GM18520 (cell line): ENCODE measurements around the gene NPL.

Experiments
- ATAC-seq: cut with Tn5 transposase; IDR thresholded peaks from one replicate; pipeline ENCODE4 v1.9.1; 2021; ENCODE audit not compliant: unreplicated experiment

NPL gene

GRCh38 chr1:182811975-182812722 lies 22.6 kb downstream of the NPL start:
- no peak for ATAC-seq

DNA sequence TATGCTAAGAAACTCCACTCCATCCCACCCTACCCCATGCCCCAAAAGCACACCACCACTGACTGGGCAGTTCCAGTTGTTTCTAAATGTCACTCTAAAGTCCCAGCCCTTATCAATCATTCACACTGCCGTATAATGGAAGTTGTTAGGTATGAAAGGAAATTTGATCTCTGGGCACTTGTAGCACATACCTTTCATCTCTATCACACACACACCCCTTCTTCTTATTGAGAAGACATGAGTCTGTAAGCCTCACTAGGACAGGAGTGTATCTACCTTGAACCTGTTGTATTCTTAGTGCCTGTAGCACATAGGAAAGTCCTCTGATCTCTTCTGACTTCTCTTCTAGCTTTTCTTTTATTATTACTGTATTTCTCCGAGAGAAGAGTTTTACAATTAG lies 27.3 kb downstream of the NPL start:
- ATAC-seq, result no peak

GRCh38 chr1:182817802-182818201 lies 28.2 kb downstream of the NPL start:
- no peak for ATAC-seq

- ATAC-seq, result no peak
Observed at GRCh38 chr1:182823220-182823619, 33.6 kb downstream of the NPL start.

- no peak for ATAC-seq
Observed at GRCh38 chr1:182826892-182827291, 37.3 kb downstream of the NPL start.

DNA sequence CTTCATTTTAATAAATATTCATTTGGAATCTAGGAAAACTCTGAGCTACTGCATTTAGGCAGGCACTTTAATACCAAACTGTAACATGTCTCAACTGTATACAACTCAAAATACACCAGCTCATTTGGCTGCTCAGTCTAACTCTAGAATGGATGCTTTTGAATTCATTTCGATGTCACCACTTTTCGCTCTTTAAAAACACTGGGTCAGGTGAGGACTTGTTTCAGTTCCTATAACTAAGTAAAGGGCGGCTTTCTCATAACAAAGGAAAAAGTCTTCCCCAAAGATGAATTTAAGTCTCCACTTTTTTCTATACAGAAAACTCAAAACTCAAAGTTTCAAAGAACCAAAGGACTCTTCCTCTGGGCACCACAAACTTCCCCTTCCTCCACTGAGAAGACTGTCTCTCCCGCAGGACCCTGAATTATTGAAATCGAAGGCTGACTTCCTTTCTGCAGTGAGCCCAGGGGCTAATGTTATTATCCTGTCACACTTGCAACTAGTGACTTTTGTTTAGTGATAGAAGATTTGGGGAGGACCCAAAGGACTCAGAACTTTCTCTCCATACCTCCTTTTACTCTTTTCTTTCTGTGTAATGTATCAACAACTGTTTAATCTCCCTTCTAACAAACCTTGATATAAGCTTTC lies 39.8 kb downstream of the NPL start:
- ATAC-seq, result no peak

DNA sequence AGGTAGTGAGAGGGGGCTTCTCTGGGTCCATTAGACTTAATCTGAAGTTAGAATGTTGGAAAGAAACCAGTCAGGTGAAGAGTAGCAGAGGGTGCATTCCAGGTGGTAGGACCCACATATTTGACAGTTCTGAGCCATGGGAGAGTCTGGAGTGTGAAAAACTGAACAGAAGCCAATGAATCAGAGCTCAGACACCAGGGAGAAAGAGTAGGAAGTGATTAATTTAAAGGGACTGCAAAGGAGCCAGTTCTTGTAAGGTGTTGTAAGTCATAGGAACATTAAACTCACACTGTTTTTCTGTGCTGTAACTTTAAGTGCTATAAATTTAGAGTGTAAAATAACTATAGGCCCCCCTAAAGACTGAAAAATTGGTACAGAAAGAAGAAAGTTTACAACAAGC lies 43.7 kb downstream of the NPL start:
- no peak for ATAC-seq

GRCh38 chr1:182834326-182834725 lies 44.8 kb downstream of the NPL start:
- no peak for ATAC-seq

DNA sequence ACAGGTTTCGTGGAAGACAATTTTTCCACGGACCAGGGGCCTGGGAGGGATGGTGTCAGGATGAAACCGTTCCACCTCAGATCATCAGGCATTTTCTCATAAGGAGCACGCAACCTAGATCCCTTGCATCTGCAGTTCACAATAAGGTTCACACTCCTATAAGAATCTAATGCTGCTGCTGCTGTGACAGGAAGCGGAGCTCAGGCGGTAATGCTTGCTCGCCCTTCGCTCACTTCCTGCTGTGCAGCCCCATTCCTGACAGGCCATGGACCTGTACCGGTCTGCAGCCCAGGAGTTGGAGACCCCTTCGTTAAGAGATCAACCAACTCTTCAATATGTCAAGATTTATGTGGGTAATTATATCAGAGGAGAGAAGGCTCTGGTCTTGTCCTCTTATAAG lies 46.2 kb downstream of the NPL start:
- no peak for ATAC-seq

- ATAC-seq, result peak; percentile 59
Observed at GRCh38 chr1:182839209-182840066, 49.9 kb downstream of the NPL start, which contains the start of gene DHX9. TSS of gene DHX9 (plus strand) at chr1:182839347. CDS start at chr1:182842567, 3,220 bp downstream.

GRCh38 chr1:182841368-182841988 lies 51.9 kb downstream of the NPL start:
- ATAC-seq, result no peak

GRCh38 chr1:182842265-182842664 lies 52.7 kb downstream of the NPL start:
- no peak for ATAC-seq

DNA sequence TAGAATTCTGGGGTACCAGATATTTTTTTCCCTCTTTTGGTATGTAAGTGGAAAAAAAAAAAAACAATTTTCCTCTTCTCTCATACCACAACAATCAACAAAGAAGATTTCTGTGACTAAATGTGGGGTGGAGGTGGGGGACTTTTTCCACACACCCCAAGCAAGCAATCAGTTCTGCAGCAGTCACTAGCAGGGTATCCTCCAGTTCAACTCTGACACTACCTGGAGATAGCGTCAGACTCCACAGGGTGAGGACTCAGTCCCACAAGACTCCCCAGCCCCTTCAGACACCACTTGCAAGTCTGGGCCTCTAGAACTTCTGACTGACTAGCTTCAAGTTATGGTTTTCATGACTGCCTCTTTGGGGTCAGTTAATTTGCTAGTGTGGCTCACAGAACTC lies 55.8 kb downstream of the NPL start:
- ATAC-seq, result no peak

- no peak for ATAC-seq
Observed at GRCh38 chr1:182845894-182846293, 56.3 kb downstream of the NPL start.

- ATAC-seq, result no peak
Observed at GRCh38 chr1:182847105-182847504, 57.5 kb downstream of the NPL start.

DNA sequence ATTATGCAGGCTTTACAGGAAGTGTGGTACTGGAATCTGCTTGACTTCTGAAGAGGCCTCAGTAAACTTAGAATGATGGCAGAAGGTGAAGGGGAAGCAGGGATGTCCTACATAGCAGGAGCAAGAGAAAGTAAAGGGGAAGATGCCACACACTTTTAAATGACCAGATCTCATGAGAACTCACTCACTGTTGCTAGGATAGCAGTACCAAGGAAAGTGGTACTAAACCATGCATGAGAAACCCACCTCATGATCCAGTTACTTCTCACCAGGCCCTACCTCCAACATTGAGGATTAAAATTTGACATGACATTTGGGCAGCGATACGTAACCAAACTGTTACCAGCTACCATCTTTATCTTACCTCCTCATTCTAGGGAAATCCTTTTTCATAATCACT lies 59.2 kb downstream of the NPL start:
- ATAC-seq, result no peak

- ATAC-seq, result no peak
Observed at GRCh38 chr1:182850319-182850718, 60.7 kb downstream of the NPL start.

- no peak for ATAC-seq
Observed at GRCh38 chr1:182851825-182852224, 62.3 kb downstream of the NPL start.

DNA sequence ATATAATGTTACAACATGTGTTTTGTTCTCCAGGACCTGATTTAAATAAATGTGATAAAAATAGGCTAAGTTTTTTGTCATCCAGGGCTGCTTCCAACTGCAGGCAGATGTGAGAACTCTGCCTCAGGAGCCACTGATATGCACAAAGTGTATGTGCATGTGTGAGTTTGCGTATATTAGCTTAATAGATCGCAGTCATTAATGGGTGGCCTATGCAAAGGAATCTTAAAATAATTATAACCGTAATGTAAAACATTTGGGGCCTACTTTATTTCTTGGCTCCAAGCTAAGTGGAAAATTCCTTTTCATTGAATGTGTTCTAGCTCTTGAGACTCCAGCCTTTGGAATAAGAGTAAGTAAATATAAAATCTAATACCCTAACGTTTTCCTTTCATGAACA lies 66.3 kb downstream of the NPL start:
- no peak for ATAC-seq

- ATAC-seq, result no peak
Observed at GRCh38 chr1:182857212-182857611, 67.6 kb downstream of the NPL start.

DNA sequence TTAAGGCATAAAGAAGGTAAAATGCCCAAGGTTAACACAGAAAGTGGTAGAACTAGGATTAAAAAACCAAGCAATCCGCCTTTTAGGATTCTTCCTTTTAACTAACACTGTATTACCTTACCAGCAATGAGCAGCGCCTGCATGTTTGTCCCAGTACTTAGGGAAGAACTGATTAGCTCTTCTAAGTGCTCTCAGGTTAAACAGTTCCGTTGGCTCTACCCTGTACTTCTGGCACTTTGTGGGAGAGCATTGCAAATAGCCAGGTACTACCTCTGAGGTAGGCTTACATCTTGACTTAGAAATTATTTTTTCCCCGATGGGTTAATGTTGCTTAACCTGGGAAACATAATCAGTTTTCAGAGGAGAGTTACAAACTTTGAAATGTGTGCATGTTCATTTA lies 71.1 kb downstream of the NPL start:
- no peak for ATAC-seq
